Loucy (cell line): ENCODE results near the gene HHATL.

ENCODE experiments used
- EZH2phosphoT487 ChIP-seq: fragments of 200-600 bp; IDR thresholded peaks from 2 replicates; pipeline ENCODE4 v1.6.1; 2018; ENCODE audit warnings: antibody characterized with exemption, mild to moderate bottlenecking, moderate library complexity, borderline replicate concordance
- TF ChIP-seq, protein P1 (sequence below): fragments of 200-600 bp; sonication (generic); conservative IDR thresholded peaks from 2 replicates; pipeline ENCODE4 v1.5.1; 2014; ENCODE audit warnings: mild to moderate bottlenecking, antibody characterized with exemption, low read length

DNA sequence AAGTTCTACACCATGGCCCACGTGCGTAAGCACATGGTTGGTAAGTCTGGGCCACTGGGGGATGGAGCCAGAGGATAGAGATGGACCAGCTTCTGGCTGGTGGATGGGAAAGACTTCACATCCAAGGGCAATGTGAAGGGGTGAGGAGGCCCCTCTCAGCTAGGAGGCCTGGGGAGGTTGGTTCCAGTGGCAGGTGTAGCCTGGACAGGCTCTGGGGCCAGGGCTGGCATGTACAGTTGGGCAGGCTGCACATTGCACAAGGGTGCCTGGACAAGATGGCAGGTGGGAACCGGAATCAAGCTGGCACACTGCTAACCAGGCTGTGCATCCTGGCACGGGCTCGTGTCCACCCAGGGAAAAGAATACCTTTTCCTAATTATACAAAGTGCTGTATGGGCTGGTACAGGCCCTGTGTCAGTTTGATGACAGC is 41.0 kb downstream of the HHATL start:
- TF ChIP-seq, protein P1, sequence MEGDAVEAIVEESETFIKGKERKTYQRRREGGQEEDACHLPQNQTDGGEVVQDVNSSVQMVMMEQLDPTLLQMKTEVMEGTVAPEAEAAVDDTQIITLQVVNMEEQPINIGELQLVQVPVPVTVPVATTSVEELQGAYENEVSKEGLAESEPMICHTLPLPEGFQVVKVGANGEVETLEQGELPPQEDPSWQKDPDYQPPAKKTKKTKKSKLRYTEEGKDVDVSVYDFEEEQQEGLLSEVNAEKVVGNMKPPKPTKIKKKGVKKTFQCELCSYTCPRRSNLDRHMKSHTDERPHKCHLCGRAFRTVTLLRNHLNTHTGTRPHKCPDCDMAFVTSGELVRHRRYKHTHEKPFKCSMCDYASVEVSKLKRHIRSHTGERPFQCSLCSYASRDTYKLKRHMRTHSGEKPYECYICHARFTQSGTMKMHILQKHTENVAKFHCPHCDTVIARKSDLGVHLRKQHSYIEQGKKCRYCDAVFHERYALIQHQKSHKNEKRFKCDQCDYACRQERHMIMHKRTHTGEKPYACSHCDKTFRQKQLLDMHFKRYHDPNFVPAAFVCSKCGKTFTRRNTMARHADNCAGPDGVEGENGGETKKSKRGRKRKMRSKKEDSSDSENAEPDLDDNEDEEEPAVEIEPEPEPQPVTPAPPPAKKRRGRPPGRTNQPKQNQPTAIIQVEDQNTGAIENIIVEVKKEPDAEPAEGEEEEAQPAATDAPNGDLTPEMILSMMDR, result no peak
- TF ChIP-seq EZH2phosphoT487, result no peak
